Kidney (tissue), 14 donors: Measurements from ENCODE around the gene TMPRSS11A. TPM values are rescaled to one million over a fixed set of nuclear protein-coding genes. Genes with fewer than 3 reads are reported as not detected.

Experiments used
- DNase-seq, 5 donors: peaks; one replicate each; pipeline ENCODE4 v3.0.0-alpha.2; 2013 to 2020
- FAIRE-seq: peaks from 2 replicates; lab custom pipeline; 2012; peaks lifted over from hg19 to GRCh38; lab: Jason Lieb, UNC
- H3K27ac ChIP-seq, 2 donors: one replicate each; pipeline ENCODE4 v1.7.0; 2013; ENCODE audit warnings: low read depth in 2 of 2, low read length in 2 of 2, inconsistent platforms in 1 of 2
- H3K27me3 ChIP-seq: one replicate; pipeline ENCODE4 v1.7.1; 2013; ENCODE audit warnings: low read length, inconsistent platforms; ENCODE audit not compliant: control insufficient read depth, insufficient read depth
- H3K36me3 ChIP-seq, 3 donors: one replicate each; pipeline versions ENCODE4 v1.7.0 to v1.7.1; 2013; ENCODE audit warnings: low read length in 3 of 3, control low read depth in 1 of 3, inconsistent platforms in 1 of 3; ENCODE audit not compliant: insufficient read depth in 3 of 3, control insufficient read depth in 2 of 3
- H3K4me1 ChIP-seq, 3 donors: one replicate each; pipeline versions ENCODE4 v1.7.0 to v1.7.1; 2013; ENCODE audit warnings: low read length in 3 of 3, inconsistent platforms in 1 of 3, low read depth in 1 of 3; ENCODE audit not compliant: control insufficient read depth in 2 of 3, insufficient read depth in 2 of 3
- H3K4me3 ChIP-seq, 3 donors: one replicate each; pipeline versions ENCODE4 v1.7.0 to v1.8.1; 2013; ENCODE audit warnings: low read length in 3 of 3, control low read depth in 1 of 3, inconsistent platforms in 1 of 3
- H3K9ac ChIP-seq, 3 donors: one replicate each; pipeline versions ENCODE4 v1.7.0 to v1.7.1; 2013; ENCODE audit warnings: low read length in 3 of 3, control low read depth in 1 of 3, inconsistent platforms in 1 of 3
- H3K9me3 ChIP-seq, 3 donors: one replicate each; pipeline versions ENCODE4 v1.7.0 to v1.7.1; 2013; ENCODE audit warnings: low read length in 3 of 3, control low read depth in 1 of 3, inconsistent platforms in 1 of 3; ENCODE audit not compliant: control insufficient read depth in 2 of 3, insufficient read depth in 1 of 3
- CTCF ChIP-seq: IDR thresholded peaks from 3 replicates; pipeline ENCODE4 v1.5.1; 2012; ENCODE audit warnings: mild to moderate bottlenecking, moderate library complexity, borderline replicate concordance; ENCODE audit not compliant: insufficient read depth; ENCODE audit errors: extremely low read depth
- intact Hi-C: fragments of 100-400 bp; cut with DNase I; formaldehyde crosslinking; loops from one replicate; pipeline ENCODE4 v1.11.1; 2022
- polyA plus RNA-seq: library from polyadenylated mRNA; stranded (reverse); fragments of 350-450 nt; fragmentation: Illumina TruSeq; extraction: RNeasy Lipid Tissue Mini Kit (QIAGEN cat#74804); gene quantifications from one replicate; pipeline ENCODE4 v1.2.3, GENCODE V29; 2014; ENCODE audit warnings: low read depth, low replicate concordance; ENCODE audit not compliant: insufficient read depth
- total RNA-seq: library from RNA; stranded (reverse); fragmentation: NEBNext Ultra II Directional; extraction: Animal tissue kit (Norgen Biotek cat#: 25700); gene quantifications from one replicate; pipeline ENCODE4 v1.2.1, GENCODE V29; 2021
- donor health status: control.
- donor health status: control.
- donor health status: control.
- donor health status: control.
- donor health status: control.
- donor health status: DM: yes; HTN: yes; CAD: no.
- donor health status: Normal renal cell carcinoma (clear cell type).

Gene TMPRSS11A
- total and polyA plus RNA-seq, 2 donors from 2014 or later, result not detected

GRCh38 chr4:67931256-67931655 lies 32.0 kb downstream of the TMPRSS11A start:
- DNase-seq (no peak), FAIRE-seq (no peak)
- TF ChIP-seq CTCF, result no peak

GRCh38 chr4:67929426-67929825 lies 33.9 kb downstream of the TMPRSS11A start:
- DNase-seq, result no peak
- Histone ChIP-seq H3K4me3 (no peak overlapping the region), H3K9me3 (no peaks in the 10 kb centered on the region), H3K27me3 (no peaks in the 10 kb centered on the region), H3K9ac (no peak overlapping the region), H3K27ac (no peak overlapping the region), H3K4me1 (no peaks in the 10 kb centered on the region), H3K36me3 (no peaks in the 10 kb centered on the region)
- FAIRE-seq, result no peak
- intact Hi-C loops, result no loop called here
- TF ChIP-seq CTCF, result no peak

More at GRCh38 chr4:67931256-67931655, 32.0 kb downstream of the TMPRSS11A start:
- Histone ChIP-seq H3K4me1 (no peaks in the 10 kb centered on the region), H3K36me3 (no peaks in the 10 kb centered on the region), H3K9ac (no peak overlapping the region), H3K9me3 (no peaks in the 10 kb centered on the region), H3K27ac (no peak overlapping the region), H3K27me3 (no peaks in the 10 kb centered on the region), H3K4me3 (no peak overlapping the region)
- intact Hi-C loops, result no loop called here

GRCh38 chr4:67928546-67928945 lies 34.7 kb downstream of the TMPRSS11A start:
- FAIRE-seq (no peak), DNase-seq (no peak)
- Histone ChIP-seq H3K9me3 (no peaks in the 10 kb centered on the region), H3K4me1 (no peaks in the 10 kb centered on the region), H3K4me3 (no peak overlapping the region), H3K9ac (no peak overlapping the region), H3K27ac (no peak overlapping the region), H3K27me3 (no peaks in the 10 kb centered on the region), H3K36me3 (no peaks in the 10 kb centered on the region)
- TF ChIP-seq CTCF, result no peak
- intact Hi-C loops, result no loop called here

- Histone ChIP-seq H3K9ac (no peak overlapping the region), H3K36me3 (no peaks in the 10 kb centered on the region), H3K27ac (no peak overlapping the region), H3K4me1 (no peaks in the 10 kb centered on the region), H3K9me3 (no peaks in the 10 kb centered on the region), H3K27me3 (no peaks in the 10 kb centered on the region), H3K4me3 (no peak overlapping the region)
- DNase-seq, result peak in 1 of 5 donors; percentile 30
- TF ChIP-seq CTCF, result no peak
- intact Hi-C loops, result no loop called here
- FAIRE-seq, result no peak
These were observed 36.0 kb downstream of the TMPRSS11A start for GRCh38 chr4:67927251-67927650.
